NB4 (cell line): Measurements from ENCODE around the gene SGIP1.

Experiments
- DNase-seq: peaks from one replicate; pipeline ENCODE4 v3.0.0; 2010; ENCODE audit warnings: low read depth
- H3K4me3 ChIP-seq: one replicate; pipeline ENCODE4 v1.5.1; 2011; ENCODE audit warnings: mild to moderate bottlenecking, low read depth, low read length, moderate library complexity
- MAX ChIP-seq: IDR thresholded peaks from 2 replicates; pipeline ENCODE4 v1.6.1; 2011; ENCODE audit warnings: low read depth, low read length
- MYC ChIP-seq: IDR thresholded peaks from 2 replicates; pipeline ENCODE4 v1.6.1; 2011; ENCODE audit warnings: low read depth, low read length
- POLR2A ChIP-seq: IDR thresholded peaks from 2 replicates; pipeline ENCODE4 v1.6.1; 2011; ENCODE audit warnings: mild to moderate bottlenecking; ENCODE audit not compliant: insufficient read length; ENCODE audit errors: extremely low read depth
- TF ChIP-seq, protein P1 (sequence below): IDR thresholded peaks from one replicate; pipeline ENCODE4 v1.5.1; 2012; ENCODE audit warnings: low read depth, low read length

The SGIP1 gene

DNA sequence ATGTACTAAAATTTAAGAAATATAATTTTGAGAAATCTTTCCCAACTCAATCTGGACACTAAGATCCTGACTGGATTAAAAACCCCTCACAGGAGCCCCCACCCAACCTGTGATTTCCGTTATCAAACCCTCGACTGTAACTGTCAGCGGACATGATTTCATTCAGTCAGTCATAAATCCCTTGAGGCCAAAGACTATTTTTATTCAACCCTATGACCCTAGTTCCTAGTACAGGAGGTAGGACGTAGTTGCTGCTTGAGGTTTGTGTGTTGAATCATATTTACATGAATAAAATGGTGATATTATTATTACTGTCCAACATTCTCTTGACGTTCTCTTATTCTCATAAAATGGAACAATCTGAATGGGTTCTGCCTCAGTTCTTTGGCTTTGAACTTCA, 145.2 kb downstream of the SGIP1 start:
- H3K4me3 ChIP-seq: no peak overlapping the region
- TF ChIP-seq, protein P1, sequence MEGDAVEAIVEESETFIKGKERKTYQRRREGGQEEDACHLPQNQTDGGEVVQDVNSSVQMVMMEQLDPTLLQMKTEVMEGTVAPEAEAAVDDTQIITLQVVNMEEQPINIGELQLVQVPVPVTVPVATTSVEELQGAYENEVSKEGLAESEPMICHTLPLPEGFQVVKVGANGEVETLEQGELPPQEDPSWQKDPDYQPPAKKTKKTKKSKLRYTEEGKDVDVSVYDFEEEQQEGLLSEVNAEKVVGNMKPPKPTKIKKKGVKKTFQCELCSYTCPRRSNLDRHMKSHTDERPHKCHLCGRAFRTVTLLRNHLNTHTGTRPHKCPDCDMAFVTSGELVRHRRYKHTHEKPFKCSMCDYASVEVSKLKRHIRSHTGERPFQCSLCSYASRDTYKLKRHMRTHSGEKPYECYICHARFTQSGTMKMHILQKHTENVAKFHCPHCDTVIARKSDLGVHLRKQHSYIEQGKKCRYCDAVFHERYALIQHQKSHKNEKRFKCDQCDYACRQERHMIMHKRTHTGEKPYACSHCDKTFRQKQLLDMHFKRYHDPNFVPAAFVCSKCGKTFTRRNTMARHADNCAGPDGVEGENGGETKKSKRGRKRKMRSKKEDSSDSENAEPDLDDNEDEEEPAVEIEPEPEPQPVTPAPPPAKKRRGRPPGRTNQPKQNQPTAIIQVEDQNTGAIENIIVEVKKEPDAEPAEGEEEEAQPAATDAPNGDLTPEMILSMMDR: no peak
- no peak for DNase-seq

GRCh38 chr1:66681686-66682085, 147.7 kb downstream of the SGIP1 start:
- DNase-seq: no peak
- no peak for TF ChIP-seq POLR2A
- TF ChIP-seq MAX: no peak
- TF ChIP-seq, protein P1: no peak
- TF ChIP-seq MYC: no peak

DNA sequence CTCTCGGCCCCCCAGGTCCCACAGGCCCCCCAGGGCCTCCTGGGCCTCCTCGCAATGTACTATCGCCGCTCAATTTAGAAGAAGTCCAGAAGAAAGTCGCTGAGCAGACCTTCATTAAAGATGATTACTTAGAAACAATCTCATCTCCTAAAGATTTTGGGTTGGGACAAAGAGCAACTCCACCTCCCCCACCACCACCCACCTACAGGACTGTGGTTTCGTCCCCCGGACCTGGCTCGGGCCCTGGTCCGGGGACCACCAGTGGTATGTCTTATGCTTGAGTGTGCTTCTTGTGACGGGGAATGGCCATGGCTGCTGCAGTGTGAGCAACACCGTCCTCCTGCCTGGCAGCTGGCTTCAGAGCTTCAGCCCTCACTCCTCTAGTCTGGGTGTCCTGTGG, 148.2 kb downstream of the SGIP1 start:
- no peak for TF ChIP-seq MAX
- TF ChIP-seq, protein P1: no peak
- no peak for TF ChIP-seq POLR2A
- no peak for TF ChIP-seq MYC

More at GRCh38 chr1:66681686-66682085, 147.7 kb downstream of the SGIP1 start:
- no peak overlapping the region for H3K4me3 ChIP-seq

GRCh38 chr1:66684353-66684752, 150.4 kb downstream of the SGIP1 start:
- TF ChIP-seq MAX: no peak
- TF ChIP-seq, protein P1: no peak
- no peak overlapping the region for H3K4me3 ChIP-seq
- no peak for DNase-seq

More for the DNA sequence above, 148.2 kb downstream of the SGIP1 start:
- no peak overlapping the region for H3K4me3 ChIP-seq
- no peak for DNase-seq

DNA sequence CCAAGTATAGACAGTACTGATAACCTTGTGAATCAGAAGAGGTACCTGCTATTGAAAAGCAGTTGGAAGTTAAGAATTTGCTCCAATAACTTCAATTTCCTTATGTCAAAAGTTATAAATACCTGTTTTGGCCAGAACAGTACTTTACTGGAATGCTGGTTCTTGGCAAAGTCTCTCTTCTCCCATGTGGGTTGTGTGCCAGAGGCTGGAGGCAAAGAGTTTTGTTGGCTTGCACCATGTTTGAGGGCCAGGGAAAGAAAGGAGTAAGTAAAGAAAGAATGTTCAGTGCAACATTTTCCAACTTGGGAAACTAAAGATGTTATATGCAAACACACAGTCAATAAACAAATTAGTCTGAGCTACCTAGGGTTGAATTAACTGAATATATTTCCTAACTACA, 151.3 kb downstream of the SGIP1 start:
- TF ChIP-seq MYC: no peak
- TF ChIP-seq POLR2A: no peak
- TF ChIP-seq MAX: no peak
- TF ChIP-seq, protein P1: no peak
- H3K4me3 ChIP-seq: no peak overlapping the region
- no peak for DNase-seq

DNA sequence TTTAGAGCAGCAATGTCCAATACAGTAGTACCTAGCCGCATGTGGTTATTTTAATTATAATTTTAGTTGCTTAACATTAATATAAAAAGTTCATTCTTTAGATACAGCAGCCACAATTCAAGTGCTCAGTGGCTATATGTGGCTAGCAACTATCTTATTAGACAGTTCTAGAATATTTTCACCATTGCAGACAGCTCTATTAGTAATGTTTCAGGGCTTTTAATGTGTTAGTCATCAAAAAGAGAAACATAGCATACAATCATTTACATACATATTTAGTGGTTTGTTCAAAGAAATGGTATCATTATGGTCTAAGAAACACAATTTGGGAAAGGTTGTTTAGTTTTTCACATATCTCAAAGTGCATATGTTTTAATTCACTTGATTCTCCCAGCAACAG, 151.7 kb downstream of the SGIP1 start:
- no peak for TF ChIP-seq MYC
- no peak for TF ChIP-seq POLR2A
- no peak for TF ChIP-seq MAX
- TF ChIP-seq, protein P1: no peak
- H3K4me3 ChIP-seq: no peak overlapping the region
- no peak for DNase-seq
